Measurements from ENCODE around the gene SS18L1.

GRCh38 chr20:62195736-62196135 lies 52.2 kb downstream of the SS18L1 start:
- TF ChIP-seq ZNF384 (IDR thresholded peaks at IDR 0.05) (no peak), SUZ12 (IDR thresholded peaks at IDR 0.05) (no peak), NFRKB (IDR thresholded peaks at IDR 0.05) (no peak), PKNOX1 (IDR thresholded peaks at IDR 0.05) (no peak), SP1 (IDR thresholded peaks at IDR 0.05) (no peak), BHLHE40 (IDR thresholded peaks at IDR 0.05; ENCODE audit: borderline replicate concordance) (no peak), HDGF (IDR thresholded peaks at IDR 0.05; ENCODE audit: borderline replicate concordance) (no peak), FOXM1 (IDR thresholded peaks at IDR 0.05; ENCODE audit: borderline replicate concordance) (no peak), FOXK2 (IDR thresholded peaks at IDR 0.05) (no peak), L3MBTL2 (conservative IDR thresholded peaks at IDR 0.05) (no peak), TARDBP (IDR thresholded peaks at IDR 0.05) (no peak), FOXA1 (IDR thresholded peaks at IDR 0.05) (no peak), ELF4 (IDR thresholded peaks at IDR 0.05) (no peak), ARNT (IDR thresholded peaks at IDR 0.05) (no peak)
